Activated T-cell treated with anti-CD3 and anti-CD28 coated beads, Interleukin-2, amount 50 U/mL, for 24 hours (primary cell): ENCODE measurements around the gene KRTAP2-3.
"Not testable (repeated sequence)": the region's sequence is repeated elsewhere in the genome, so short reads cannot be mapped to it uniquely, and the experiment has no call there.

Experiments
- DNase-seq: peaks from one replicate; pipeline ENCODE4 v3.0.0-alpha.2; 2020
- H3K27ac Mint-ChIP-seq: 2 replicates; pipeline ENCODE4 v1.8.0; 2020; ENCODE audit warnings: mild to moderate bottlenecking, mixed read lengths
- H3K27me3 Mint-ChIP-seq: 2 replicates; pipeline ENCODE4 v1.8.0; 2020; ENCODE audit warnings: mixed read lengths
- H3K36me3 Mint-ChIP-seq: 2 replicates; pipeline ENCODE4 v1.8.0; 2020; ENCODE audit warnings: low read depth, mixed read lengths
- H3K4me1 Mint-ChIP-seq: 2 replicates; pipeline ENCODE4 v1.8.0; 2020; ENCODE audit warnings: low read depth, mixed read lengths
- H3K4me3 Mint-ChIP-seq: 2 replicates; pipeline ENCODE4 v1.8.0; 2020; ENCODE audit warnings: mild to moderate bottlenecking, moderate library complexity, mixed read lengths
- H3K9me3 Mint-ChIP-seq: 2 replicates; pipeline ENCODE4 v1.8.0; 2020; ENCODE audit warnings: mixed read lengths

KRTAP2-3 gene

DNA sequence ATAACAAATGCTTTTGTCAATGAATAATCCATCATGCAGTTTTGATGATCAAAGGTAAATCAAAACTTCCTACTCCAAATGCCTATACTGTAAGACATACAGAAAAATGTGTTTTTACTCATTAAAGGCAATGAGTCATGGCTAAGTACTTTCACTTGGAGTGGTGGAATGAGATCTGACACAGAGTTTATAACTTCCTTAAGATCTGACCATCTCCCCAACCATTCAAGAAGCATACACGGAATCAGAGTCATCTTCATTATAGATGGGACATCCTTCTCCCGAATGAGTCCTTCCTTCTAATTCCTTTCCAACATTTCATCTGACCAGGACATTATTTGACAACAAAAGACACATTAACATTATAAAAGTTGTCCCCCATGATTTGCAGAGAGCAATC, 23.5 kb upstream of the KRTAP2-3 start:
- not testable (repeated sequence) for DNase-seq, H3K4me1 Mint-ChIP-seq, H3K9me3 Mint-ChIP-seq, H3K4me3 Mint-ChIP-seq, H3K27ac Mint-ChIP-seq, H3K36me3 Mint-ChIP-seq
- peaks cover 22% of the 10 kb centered on the region for H3K27me3 Mint-ChIP-seq

DNA sequence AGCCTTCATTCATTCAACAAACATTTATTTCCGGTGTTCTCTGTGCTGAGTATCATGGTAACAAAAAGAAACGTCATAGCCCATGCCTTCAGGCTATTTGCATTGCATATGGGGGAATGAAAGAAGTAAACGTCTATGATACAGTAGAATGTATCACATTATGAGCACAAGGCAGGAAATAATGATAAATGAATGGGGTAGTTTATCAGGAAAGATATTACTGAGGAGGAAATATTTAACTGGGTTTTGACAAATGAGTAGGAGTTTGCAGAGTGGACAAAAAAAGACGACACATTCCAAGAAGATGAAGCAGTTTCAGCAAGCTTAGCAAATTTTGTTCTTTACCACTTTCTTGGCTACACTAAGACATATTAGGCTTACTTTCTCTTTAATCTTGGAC, 22.7 kb upstream of the KRTAP2-3 start:
- Mint-ChIP-seq H3K36me3 (no peaks in the 10 kb centered on the region), H3K4me3 (no peak overlapping the region), H3K4me1 (no peaks in the 10 kb centered on the region), H3K27me3 (peaks cover 22% of the 10 kb centered on the region), H3K9me3 (no peaks in the 10 kb centered on the region), H3K27ac (no peak overlapping the region)
- no peak for DNase-seq

DNA sequence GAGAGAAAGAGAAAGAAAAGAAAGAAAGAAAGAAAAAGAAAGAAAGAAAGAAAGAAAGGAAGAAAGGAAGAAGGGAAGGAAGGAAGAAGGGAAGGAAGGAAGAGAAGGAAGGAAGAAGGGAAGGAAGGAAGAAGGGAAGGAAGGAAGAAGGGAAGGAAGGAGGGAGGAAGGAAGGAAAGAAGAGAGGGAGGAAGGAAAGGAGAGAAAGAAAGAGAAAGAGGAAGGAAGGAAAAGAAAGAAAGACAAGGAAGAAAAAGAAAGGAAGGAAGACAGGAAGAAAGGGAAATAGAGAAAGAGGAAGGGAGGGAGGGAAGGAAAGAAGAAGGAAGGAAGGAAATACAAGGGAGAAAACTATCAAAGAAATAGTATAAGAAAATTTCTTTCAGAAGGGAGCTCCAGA, 16.9 kb upstream of the KRTAP2-3 start:
- H3K27ac Mint-ChIP-seq: no peak overlapping the region
- H3K27me3 Mint-ChIP-seq: peaks cover 32% of the 10 kb centered on the region
- H3K36me3 Mint-ChIP-seq: no peaks in the 10 kb centered on the region
- no peak for DNase-seq
- H3K4me3 Mint-ChIP-seq: no peak overlapping the region
- no peaks in the 10 kb centered on the region for H3K4me1 Mint-ChIP-seq
- H3K9me3 Mint-ChIP-seq: no peaks in the 10 kb centered on the region

DNA sequence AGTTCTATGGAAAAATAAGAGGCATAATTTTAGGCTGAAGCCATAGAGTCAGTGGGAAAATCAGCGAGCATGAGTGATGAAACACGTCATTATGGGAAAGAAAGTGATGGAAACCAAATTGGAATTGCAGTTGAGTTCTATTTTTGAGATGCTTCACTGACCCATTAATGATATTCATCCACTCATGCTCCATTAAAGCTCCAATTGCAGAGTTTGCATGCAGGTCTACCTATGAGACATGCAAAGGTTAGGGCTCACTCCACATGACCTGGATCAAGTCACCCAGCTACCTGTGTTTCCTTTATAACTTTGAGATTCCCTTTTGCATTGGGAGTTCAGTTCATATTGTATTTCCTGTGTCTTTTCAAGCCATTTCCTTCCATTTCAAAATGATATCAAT, 13.8 kb upstream of the KRTAP2-3 start:
- no peaks in the 10 kb centered on the region for H3K9me3 Mint-ChIP-seq
- no peaks in the 10 kb centered on the region for H3K4me1 Mint-ChIP-seq
- peaks cover 25% of the 10 kb centered on the region for H3K27me3 Mint-ChIP-seq
- no peak overlapping the region for H3K27ac Mint-ChIP-seq
- H3K36me3 Mint-ChIP-seq: no peaks in the 10 kb centered on the region
- DNase-seq: no peak
- H3K4me3 Mint-ChIP-seq: no peak overlapping the region

DNA sequence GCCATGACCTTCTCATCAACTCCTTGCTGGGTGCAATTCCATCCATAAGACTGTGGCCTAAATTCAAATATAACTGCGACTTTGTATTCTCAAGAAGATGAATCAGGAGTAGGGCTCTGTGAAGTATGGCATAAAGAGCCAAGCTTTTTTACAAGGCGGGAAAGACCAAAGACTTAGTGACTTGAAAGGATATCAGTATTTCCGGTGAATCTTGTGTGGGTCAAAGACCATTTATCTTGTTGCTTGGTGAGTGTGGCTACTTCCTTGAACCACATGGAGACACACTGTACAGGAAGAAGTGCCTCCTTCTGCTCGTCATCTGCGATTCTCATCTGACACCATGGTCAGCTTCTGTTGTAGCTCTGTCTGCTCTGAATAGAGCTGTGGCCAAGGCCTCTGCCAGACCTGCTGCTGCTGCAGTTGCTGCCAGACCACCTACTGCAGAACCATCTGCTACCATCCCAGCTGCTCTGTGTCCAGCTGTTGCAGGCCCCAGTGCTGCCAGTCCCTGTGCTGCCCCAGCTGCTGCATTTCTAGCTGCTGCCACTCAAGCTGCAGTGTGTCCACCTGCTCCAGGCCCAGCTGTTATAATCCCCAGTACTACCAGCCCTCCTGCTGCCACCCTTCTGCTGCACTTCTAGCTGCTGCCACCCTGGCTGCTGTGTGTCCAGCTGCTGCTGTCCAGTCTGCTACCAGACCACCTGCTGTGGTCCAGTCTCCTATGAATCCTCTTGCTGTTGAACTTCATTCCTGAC, 11.9 kb upstream of the KRTAP2-3 start:
- no peak overlapping the region for H3K27ac Mint-ChIP-seq
- H3K27me3 Mint-ChIP-seq: peaks cover 15% of the 10 kb centered on the region
- H3K36me3 Mint-ChIP-seq: no peaks in the 10 kb centered on the region
- H3K4me1 Mint-ChIP-seq: no peaks in the 10 kb centered on the region
- no peaks in the 10 kb centered on the region for H3K9me3 Mint-ChIP-seq
- DNase-seq: no peak
- H3K4me3 Mint-ChIP-seq: no peak overlapping the region

DNA sequence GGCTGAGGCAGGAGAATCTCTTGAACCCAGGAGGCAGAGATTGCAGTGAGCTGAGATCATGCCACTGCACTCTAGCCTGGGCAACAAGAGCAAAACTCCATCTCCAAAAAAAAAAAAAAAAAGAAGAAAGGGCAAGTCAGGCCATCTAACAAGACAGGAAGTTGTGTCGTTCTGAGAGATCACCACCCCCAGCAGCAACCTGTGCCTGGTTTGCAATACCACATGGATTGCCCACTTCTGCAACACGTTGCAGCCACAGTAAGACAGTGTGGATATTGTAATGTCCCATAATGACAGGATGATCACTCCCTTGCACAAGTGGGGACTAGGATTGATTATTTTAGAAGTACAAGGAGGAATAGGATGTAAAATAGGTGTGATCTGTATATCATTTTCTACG, 9.1 kb upstream of the KRTAP2-3 start:
- H3K36me3 Mint-ChIP-seq: no peaks in the 10 kb centered on the region
- H3K4me1 Mint-ChIP-seq: no peaks in the 10 kb centered on the region
- no peak for DNase-seq
- no peaks in the 10 kb centered on the region for H3K27me3 Mint-ChIP-seq
- no peak overlapping the region for H3K27ac Mint-ChIP-seq
- H3K4me3 Mint-ChIP-seq: no peak overlapping the region
- no peaks in the 10 kb centered on the region for H3K9me3 Mint-ChIP-seq

DNA sequence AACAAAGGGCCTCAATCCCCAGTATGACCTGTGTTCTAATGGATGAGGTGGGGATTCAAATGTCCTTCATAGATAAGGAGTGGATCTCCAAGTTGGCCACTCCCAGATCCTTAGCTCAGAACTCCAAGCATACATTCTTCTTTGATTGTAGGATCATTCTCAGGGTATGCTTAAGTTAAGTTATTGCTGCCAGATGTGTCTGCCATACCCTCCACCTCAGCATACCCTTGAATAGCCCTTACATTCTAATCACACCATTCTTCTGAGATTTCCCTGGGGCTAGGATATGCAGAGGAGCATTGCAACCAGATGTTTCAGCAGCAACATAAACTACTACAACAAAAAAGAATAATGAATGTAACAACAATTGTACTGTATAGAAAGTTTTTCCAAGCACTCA, 7.4 kb upstream of the KRTAP2-3 start:
- Mint-ChIP-seq H3K27ac (no peak overlapping the region), H3K4me3 (no peak overlapping the region), H3K9me3 (no peaks in the 10 kb centered on the region), H3K4me1 (no peaks in the 10 kb centered on the region), H3K36me3 (no peaks in the 10 kb centered on the region), H3K27me3 (peaks cover 3% of the 10 kb centered on the region)
- no peak for DNase-seq

DNA sequence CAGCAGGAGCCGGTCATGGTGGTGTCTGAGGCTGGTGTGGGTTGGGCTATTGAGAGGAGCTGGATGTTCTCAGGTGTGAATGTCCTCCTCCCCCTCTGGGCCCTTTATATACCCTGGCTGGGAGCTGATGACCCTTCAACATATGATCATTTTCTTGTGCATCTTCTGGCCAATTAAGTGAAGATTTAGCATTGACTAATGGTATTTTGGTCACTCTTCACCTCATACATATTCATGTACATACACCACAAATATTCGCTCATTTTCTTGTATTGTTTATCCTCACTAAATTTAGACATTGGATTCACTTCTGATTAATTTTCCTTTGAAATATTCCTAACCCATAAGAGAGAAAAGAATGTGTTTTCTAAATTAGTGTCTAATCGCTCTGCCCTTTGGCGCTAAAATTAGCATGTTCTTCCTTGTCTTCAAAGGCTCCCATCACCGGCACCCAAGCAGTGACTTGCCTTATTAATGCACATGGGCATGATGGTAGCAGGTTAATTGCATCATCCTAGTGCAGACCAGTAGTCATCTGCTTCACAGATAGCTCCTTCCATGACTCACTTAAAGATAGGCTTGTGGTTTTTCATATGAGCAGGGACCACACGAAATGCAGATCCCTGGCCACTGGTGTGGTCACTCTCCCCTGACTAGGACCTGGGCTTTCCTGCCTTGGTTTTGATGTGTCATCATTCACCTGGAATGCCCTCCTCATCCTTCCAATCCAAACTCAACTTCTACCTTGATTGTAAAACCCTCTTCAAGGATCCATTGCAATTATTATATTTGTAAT, 6.1 kb upstream of the KRTAP2-3 start, which contains the start of gene KRTAP2-4:
TSS of gene KRTAP2-4 (minus strand) at position 51 of the 796 bp plus-strand sequence. CDS start at position 17, 34 bp downstream.
- Mint-ChIP-seq H3K4me1 (no peaks in the 10 kb centered on the region), H3K36me3 (no peaks in the 10 kb centered on the region), H3K9me3 (no peaks in the 10 kb centered on the region), H3K4me3 (no peak within 1 kb of the TSS), H3K27ac (no peak within 1 kb of the TSS), H3K27me3 (peaks cover 5% of the 10 kb centered on the region)
- no peak for DNase-seq

DNA sequence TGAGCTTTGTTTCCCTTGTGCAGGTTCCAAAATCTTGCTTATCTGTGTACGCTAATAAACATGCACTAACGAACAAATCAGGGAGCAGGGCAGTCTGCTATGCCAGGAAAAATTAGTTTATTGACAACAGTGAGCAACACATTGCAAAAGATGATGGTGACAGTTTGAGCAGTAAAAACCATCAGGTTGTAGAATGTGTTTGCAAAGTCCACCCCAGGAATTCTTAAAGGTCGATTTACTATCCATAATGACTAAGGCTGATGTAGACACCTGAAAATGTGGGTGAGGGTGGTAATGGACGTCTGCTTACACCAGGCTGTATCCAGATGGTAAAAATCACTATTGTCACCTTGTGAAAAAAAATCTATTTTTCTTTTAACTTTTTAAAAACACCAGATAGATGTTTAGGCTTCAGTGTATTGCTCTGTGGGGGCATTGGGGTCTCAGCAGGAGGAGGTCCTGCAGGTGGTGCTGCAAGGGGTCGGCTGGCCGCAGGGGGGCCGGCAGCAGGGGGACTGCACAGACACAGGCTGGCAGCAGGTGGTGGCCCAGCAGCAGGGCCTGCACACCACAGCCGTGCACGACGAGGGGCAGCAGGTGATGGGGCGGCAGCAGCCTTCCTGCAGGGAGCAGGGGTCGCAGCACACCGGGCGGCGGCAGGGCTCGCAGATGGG, 5.2 kb upstream of the KRTAP2-3 start:
- DNase-seq, H3K4me1 Mint-ChIP-seq, H3K4me3 Mint-ChIP-seq, H3K27ac Mint-ChIP-seq, H3K36me3 Mint-ChIP-seq, H3K9me3 Mint-ChIP-seq: not testable (repeated sequence)
- peaks cover 14% of the 10 kb centered on the region for H3K27me3 Mint-ChIP-seq

DNA sequence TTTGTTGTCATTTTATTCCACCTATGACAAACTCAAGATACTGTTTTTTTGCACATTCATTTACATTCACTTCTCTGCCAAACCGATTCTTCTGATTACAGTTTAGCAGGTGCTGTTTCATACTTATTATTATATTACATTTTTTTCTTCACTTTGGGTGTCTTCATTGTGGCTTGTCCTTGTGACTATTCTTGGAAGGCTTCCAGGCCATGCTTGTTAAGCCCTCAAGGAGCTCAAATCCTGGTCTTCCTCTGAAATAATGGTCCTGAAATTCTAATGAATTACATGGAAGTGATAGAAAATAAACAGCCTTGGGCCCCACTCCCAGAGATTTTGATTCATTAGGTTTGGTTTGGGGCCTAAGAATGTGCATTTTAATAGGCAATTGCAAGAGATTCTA, 4.4 kb upstream of the KRTAP2-3 start:
- Mint-ChIP-seq H3K27ac (no peak overlapping the region), H3K4me1 (no peaks in the 10 kb centered on the region), H3K27me3 (peaks cover 20% of the 10 kb centered on the region), H3K36me3 (no peaks in the 10 kb centered on the region), H3K9me3 (no peaks in the 10 kb centered on the region), H3K4me3 (no peak overlapping the region)
- DNase-seq: no peak

DNA sequence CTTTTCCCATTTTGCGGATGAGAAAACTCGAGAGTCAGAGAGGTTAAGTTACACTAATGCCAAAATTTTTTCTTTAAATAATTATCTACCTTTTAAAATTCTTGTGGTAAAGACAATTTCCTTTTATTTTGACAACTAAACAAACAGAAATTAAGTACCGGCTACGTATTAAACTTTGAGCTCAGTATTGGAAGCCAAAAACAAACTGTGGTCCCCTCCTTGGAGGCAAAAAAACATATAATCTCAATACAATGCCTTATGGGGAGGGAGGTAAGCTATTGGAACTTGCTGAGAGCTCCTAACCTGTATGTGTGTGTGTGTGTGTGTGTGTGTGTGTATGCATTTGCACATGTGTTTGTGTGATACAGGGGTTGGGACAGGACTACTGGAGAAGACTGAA, 3.5 kb upstream of the KRTAP2-3 start:
- no peak for DNase-seq
- no peaks in the 10 kb centered on the region for H3K9me3 Mint-ChIP-seq
- H3K4me3 Mint-ChIP-seq: no peak overlapping the region
- H3K27me3 Mint-ChIP-seq: peaks cover 27% of the 10 kb centered on the region
- H3K27ac Mint-ChIP-seq: no peak overlapping the region
- H3K4me1 Mint-ChIP-seq: no peaks in the 10 kb centered on the region
- H3K36me3 Mint-ChIP-seq: no peaks in the 10 kb centered on the region

DNA sequence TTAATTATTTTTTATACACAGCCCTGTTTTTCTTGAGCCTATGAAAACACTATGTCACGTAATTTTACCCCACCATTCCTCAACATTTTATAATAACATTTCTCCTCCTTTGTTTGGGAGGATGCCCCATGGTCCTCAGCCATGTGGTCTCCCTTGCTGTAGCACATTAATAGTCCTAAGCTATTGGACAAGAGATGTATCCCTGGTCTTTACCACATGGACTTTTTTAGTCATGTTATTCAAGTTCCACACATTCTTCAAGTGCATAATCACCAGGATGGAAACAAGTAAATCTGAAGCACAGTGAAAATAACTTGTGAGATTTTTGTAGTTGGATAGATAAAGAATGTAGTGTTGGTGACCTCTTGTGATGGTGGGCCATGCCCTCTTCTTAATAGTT, 2.0 kb upstream of the KRTAP2-3 start:
- Mint-ChIP-seq H3K27me3 (peaks cover 36% of the 10 kb centered on the region), H3K4me3 (no peak overlapping the region), H3K9me3 (no peaks in the 10 kb centered on the region), H3K36me3 (no peaks in the 10 kb centered on the region), H3K4me1 (no peaks in the 10 kb centered on the region), H3K27ac (no peak overlapping the region)
- DNase-seq: no peak

DNA sequence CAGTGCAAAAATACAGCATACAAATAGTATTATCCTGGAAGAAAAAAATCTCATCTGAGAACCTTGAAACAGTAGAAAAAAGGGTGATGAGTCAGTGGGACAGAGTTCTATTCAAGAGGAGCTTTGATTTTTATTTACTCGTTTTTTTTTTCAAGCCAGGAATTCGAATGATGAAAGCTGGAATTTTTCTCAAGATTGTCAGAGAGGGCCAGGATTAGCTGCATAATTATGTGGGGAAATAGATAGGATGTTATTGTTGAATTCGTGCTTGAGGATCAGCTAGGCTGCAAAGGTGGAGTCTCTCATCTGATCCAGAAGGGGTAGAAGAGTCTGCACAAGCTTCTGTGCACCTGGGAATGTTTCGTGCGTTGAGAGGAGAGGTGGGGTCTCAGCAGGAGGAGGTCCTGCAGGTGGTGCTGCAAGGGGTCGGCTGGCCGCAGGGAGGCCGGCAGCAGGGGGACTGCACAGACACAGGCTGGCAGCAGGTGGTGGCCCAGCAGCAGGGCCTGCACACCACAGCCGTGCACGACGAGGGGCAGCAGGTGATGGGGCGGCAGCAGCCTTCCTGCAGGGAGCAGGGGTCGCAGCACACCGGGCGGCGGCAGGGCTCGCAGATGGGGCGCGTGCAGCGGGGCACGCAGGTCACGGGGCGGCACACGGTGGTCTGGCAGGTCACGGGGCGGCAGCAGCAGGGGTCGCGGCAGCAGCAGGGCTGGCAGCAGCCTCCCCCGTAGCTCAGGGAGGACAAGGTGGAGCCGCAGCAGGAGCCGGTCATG, 450 bp downstream of the KRTAP2-3 start:
- not testable (repeated sequence) for H3K27ac Mint-ChIP-seq, DNase-seq, H3K9me3 Mint-ChIP-seq, H3K4me3 Mint-ChIP-seq, H3K4me1 Mint-ChIP-seq, H3K36me3 Mint-ChIP-seq
- H3K27me3 Mint-ChIP-seq: peaks cover 51% of the 10 kb centered on the region

DNA sequence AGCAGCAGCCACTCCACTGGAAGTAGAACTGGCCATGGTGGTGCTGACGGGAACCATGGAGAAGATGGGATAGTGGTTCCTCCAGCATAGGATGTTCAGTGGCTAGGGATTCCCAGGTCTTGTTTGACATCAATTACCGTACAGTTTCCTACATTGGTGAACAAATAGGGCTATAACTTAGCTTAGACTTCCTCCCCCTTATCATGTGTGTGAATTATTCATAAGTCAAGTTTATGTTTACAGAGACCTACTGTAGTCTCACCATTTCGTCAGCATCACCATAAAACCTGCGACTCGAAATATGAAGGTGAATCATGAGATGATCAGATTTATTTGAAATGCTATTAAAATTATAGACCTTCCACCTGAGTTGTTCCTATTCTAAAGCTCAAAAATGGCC, 1.2 kb downstream of the KRTAP2-3 start:
- Mint-ChIP-seq H3K9me3 (no peaks in the 10 kb centered on the region), H3K36me3 (no peaks in the 10 kb centered on the region), H3K27ac (no peak overlapping the region), H3K4me3 (no peak overlapping the region), H3K27me3 (peaks cover 55% of the 10 kb centered on the region), H3K4me1 (no peaks in the 10 kb centered on the region)
- no peak for DNase-seq
